SK-N-SH treated with all-trans-retinoic acid at 6 μM for 48 hours (cell line): ENCODE measurements around the gene CDH8.

ENCODE experiments used
- ARNTL ChIP-seq: fragments of 450-650 bp; formaldehyde crosslinking; IDR thresholded peaks from 2 replicates; pipeline ENCODE4 v1.5.0; 2020; ENCODE audit warnings: low read depth, mild to moderate bottlenecking, moderate library complexity, borderline replicate concordance
- BACH2 ChIP-seq: fragments of 250-450 bp; sonication (Bioruptor Pico); IDR thresholded peaks from 2 replicates; pipeline ENCODE4 v1.9.0; 2021; ENCODE audit warnings: mild to moderate bottlenecking, borderline replicate concordance
- PPARA ChIP-seq: fragments of 250-450 bp; sonication (Bioruptor Pico); IDR thresholded peaks from 2 replicates; pipeline ENCODE4 v1.5.0; 2020; ENCODE audit warnings: mild to moderate bottlenecking, borderline replicate concordance
- TOX ChIP-seq: fragments of 250-450 bp; sonication (Bioruptor Pico); IDR thresholded peaks from 2 replicates; pipeline ENCODE4 v1.8.0; 2021; ENCODE audit warnings: mild to moderate bottlenecking, moderate library complexity, borderline replicate concordance
- ZFP3 ChIP-seq: fragments of 250-450 bp; sonication (Bioruptor Pico); IDR thresholded peaks from 2 replicates; pipeline ENCODE4 v1.5.0; 2020; ENCODE audit warnings: mild to moderate bottlenecking, moderate library complexity
- ZNF70 ChIP-seq: fragments of 450-650 bp; formaldehyde crosslinking; IDR thresholded peaks from 2 replicates; pipeline ENCODE4 v1.5.0; 2020; ENCODE audit warnings: mild to moderate bottlenecking, moderate library complexity
- ZNF8 ChIP-seq: fragments of 450-650 bp; formaldehyde crosslinking; IDR thresholded peaks from 2 replicates; pipeline ENCODE4 v1.5.0; 2020; ENCODE audit warnings: mild to moderate bottlenecking, moderate library complexity
- TF ChIP-seq, protein P1 (sequence below): fragments of 250-450 bp; sonication (Bioruptor Pico); IDR thresholded peaks from 2 replicates; pipeline ENCODE4 v1.8.0; 2021; ENCODE audit warnings: low read depth, mild to moderate bottlenecking, moderate library complexity, borderline replicate concordance
- TF ChIP-seq, protein P2 (sequence below): fragments of 250-450 bp; sonication (Bioruptor Pico); IDR thresholded peaks from 2 replicates; pipeline ENCODE4 v1.8.0; 2020; ENCODE audit warnings: mild to moderate bottlenecking, moderate library complexity, borderline replicate concordance
- TF ChIP-seq, protein P3 (sequence below): fragments of 250-450 bp; sonication (Bioruptor Pico); IDR thresholded peaks from 2 replicates; pipeline ENCODE4 v1.5.1; 2020; ENCODE audit warnings: low read depth, mild to moderate bottlenecking, moderate library complexity

DNA sequence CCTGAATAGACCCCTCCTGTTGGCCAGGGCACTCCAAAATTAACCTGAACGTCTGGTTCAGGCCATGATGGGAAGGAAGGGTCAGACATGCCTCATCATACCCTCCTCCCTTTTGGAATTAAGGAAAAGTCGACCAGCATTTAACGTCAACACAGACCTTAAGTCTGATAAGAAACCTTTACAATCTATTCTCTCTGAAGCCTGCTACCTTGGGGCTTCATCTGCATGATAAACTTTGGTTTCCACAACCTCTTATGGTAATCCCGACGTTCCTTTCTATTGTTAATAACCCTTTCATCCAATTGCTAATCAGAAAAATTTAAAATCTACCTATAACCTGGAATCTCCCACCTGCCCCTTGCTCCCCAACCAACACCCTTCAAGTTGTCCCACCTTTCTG lies 358.5 kb downstream of the CDH8 start:
- TF ChIP-seq ZNF8 (CRISPR knock-in tag) (no peak), TOX (CRISPR knock-in tag) (no peak), ZNF70 (CRISPR knock-in tag) (no peak), ZFP3 (CRISPR knock-in tag) (no peak), PPARA (CRISPR knock-in tag) (no peak), BACH2 (CRISPR knock-in tag) (no peak), ARNTL (CRISPR knock-in tag) (no peak)
- TF ChIP-seq, protein P1, sequence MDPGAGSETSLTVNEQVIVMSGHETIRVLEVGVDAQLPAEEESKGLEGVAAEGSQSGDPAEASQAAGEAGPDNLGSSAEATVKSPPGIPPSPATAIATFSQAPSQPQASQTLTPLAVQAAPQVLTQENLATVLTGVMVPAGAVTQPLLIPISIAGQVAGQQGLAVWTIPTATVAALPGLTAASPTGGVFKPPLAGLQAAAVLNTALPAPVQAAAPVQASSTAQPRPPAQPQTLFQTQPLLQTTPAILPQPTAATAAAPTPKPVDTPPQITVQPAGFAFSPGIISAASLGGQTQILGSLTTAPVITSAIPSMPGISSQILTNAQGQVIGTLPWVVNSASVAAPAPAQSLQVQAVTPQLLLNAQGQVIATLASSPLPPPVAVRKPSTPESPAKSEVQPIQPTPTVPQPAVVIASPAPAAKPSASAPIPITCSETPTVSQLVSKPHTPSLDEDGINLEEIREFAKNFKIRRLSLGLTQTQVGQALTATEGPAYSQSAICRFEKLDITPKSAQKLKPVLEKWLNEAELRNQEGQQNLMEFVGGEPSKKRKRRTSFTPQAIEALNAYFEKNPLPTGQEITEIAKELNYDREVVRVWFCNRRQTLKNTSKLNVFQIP (CRISPR knock-in tag) = no peak
- TF ChIP-seq, protein P2, sequence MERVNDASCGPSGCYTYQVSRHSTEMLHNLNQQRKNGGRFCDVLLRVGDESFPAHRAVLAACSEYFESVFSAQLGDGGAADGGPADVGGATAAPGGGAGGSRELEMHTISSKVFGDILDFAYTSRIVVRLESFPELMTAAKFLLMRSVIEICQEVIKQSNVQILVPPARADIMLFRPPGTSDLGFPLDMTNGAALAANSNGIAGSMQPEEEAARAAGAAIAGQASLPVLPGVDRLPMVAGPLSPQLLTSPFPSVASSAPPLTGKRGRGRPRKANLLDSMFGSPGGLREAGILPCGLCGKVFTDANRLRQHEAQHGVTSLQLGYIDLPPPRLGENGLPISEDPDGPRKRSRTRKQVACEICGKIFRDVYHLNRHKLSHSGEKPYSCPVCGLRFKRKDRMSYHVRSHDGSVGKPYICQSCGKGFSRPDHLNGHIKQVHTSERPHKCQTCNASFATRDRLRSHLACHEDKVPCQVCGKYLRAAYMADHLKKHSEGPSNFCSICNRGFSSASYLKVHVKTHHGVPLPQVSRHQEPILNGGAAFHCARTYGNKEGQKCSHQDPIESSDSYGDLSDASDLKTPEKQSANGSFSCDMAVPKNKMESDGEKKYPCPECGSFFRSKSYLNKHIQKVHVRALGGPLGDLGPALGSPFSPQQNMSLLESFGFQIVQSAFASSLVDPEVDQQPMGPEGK (CRISPR knock-in tag) = no peak
- TF ChIP-seq, protein P3, sequence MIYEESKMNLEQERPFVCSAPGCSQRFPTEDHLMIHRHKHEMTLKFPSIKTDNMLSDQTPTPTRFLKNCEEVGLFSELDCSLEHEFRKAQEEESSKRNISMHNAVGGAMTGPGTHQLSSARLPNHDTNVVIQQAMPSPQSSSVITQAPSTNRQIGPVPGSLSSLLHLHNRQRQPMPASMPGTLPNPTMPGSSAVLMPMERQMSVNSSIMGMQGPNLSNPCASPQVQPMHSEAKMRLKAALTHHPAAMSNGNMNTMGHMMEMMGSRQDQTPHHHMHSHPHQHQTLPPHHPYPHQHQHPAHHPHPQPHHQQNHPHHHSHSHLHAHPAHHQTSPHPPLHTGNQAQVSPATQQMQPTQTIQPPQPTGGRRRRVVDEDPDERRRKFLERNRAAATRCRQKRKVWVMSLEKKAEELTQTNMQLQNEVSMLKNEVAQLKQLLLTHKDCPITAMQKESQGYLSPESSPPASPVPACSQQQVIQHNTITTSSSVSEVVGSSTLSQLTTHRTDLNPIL (CRISPR knock-in tag) = no peak
